Measurements from ENCODE around the gene SH3GL1.

- no peak for TF ChIP-seq POLR2A (IDR thresholded peaks at IDR 0.05; ENCODE audit: low read depth, low read length)
- no peak for TF ChIP-seq YY1 (IDR thresholded peaks at IDR 0.05; ENCODE audit: low read depth, low read length)
- TF ChIP-seq ZNF24 (IDR thresholded peaks at IDR 0.05) = no peak
- no peak for TF ChIP-seq CTCF (IDR thresholded peaks at IDR 0.05 in 2 of 3, conservative IDR thresholded peaks at IDR 0.05 in 1 of 3; ENCODE audit: control insufficient read depth in 2 of 3, extremely low read depth in 1 of 3, insufficient read depth in 1 of 3, low read depth in 3 of 3, low read length in 3 of 3)
Measured at GRCh38 chr19:4423416-4424126, 23.2 kb upstream of the SH3GL1 start.
